HG03095 (cell line): ENCODE measurements around the gene ZNF80.
"Not testable (repeated sequence)": the region's sequence is repeated elsewhere in the genome, so short reads cannot be mapped to it uniquely, and the experiment has no call there.

Source experiments
- ATAC-seq: cut with Tn5 transposase; IDR thresholded peaks from one replicate; pipeline ENCODE4 v1.9.1; 2021; ENCODE audit warnings: moderate library complexity; ENCODE audit not compliant: unreplicated experiment

Gene ZNF80

GRCh38 chr3:114237478-114237877 lies at the start of gene ZNF80:
TSS of gene ZNF80 (minus strand) at chr3:114237578. CDS start at chr3:114237074, 504 bp downstream.
- not testable (repeated sequence) for ATAC-seq

- ATAC-seq = no peak
Measured at GRCh38 chr3:114286266-114286665, 48.9 kb upstream of the ZNF80 start.

GRCh38 chr3:114285648-114286230 lies 48.4 kb upstream of the ZNF80 start:
- ATAC-seq = no peak

- no peak for ATAC-seq
Measured at GRCh38 chr3:114284644-114285043, 47.3 kb upstream of the ZNF80 start.

- ATAC-seq = not testable (repeated sequence)
Measured at GRCh38 chr3:114276856-114277255, 39.5 kb upstream of the ZNF80 start.

GRCh38 chr3:114274929-114275328 lies 37.6 kb upstream of the ZNF80 start:
- no peak for ATAC-seq

- ATAC-seq = no peak
Measured at GRCh38 chr3:114272271-114272670, 34.9 kb upstream of the ZNF80 start.

GRCh38 chr3:114270019-114270418 lies 32.6 kb upstream of the ZNF80 start:
- ATAC-seq = no peak

- ATAC-seq = no peak
Measured at GRCh38 chr3:114260152-114260551, 22.8 kb upstream of the ZNF80 start.

GRCh38 chr3:114259566-114259965 lies 22.2 kb upstream of the ZNF80 start:
- ATAC-seq = no peak

- ATAC-seq = no peak
Measured at GRCh38 chr3:114253505-114253904, 16.1 kb upstream of the ZNF80 start.

GRCh38 chr3:114252954-114253353 lies 15.6 kb upstream of the ZNF80 start:
- ATAC-seq = no peak

GRCh38 chr3:114242947-114243346 lies 5.6 kb upstream of the ZNF80 start:
- ATAC-seq = peak; percentile 96

- ATAC-seq = no peak
Measured at GRCh38 chr3:114241262-114241661, 3.9 kb upstream of the ZNF80 start.

- not testable (repeated sequence) for ATAC-seq
Measured at GRCh38 chr3:114238146-114238785, 888 bp upstream of the ZNF80 start.

GRCh38 chr3:114235431-114235830 lies 1.9 kb downstream of the ZNF80 start:
- no peak for ATAC-seq

GRCh38 chr3:114234745-114235144 lies 2.6 kb downstream of the ZNF80 start:
- ATAC-seq = no peak

GRCh38 chr3:114231616-114232015 lies 5.8 kb downstream of the ZNF80 start:
- ATAC-seq = no peak

- no peak for ATAC-seq
Measured at GRCh38 chr3:114227076-114227475, 10.3 kb downstream of the ZNF80 start.

- no peak for ATAC-seq
Measured at GRCh38 chr3:114226313-114226712, 11.1 kb downstream of the ZNF80 start.

GRCh38 chr3:114223143-114223542 lies 14.2 kb downstream of the ZNF80 start:
- ATAC-seq = peak; percentile 78

- no peak for ATAC-seq
Measured at GRCh38 chr3:114221881-114222264, 15.5 kb downstream of the ZNF80 start.
